Heart right ventricle (tissue), 16 donors: Measurements from ENCODE around the gene PCSK5. TPM values are rescaled to one million over a fixed set of nuclear protein-coding genes. Genes with fewer than 3 reads are reported as not detected.

Experiments used
- ATAC-seq, 8 donors: fragments of 200-7000 bp; cut with Tn5 transposase; one replicate each; pipeline ENCODE4 v1.9.1; 2020; ENCODE audit warnings: mild to moderate bottlenecking in 8 of 8, moderate library complexity in 8 of 8, moderate number of reproducible peaks in 1 of 8
- DNase-seq, 2 donors: peaks; one replicate each; pipeline ENCODE4 v3.0.0-alpha.2; 2020
- H3K27ac ChIP-seq, 10 donors: fragments of 200-600 bp; sonication (generic) in 2 of 10; one replicate each; pipeline versions ENCODE4 v1.5.0 to v1.8.0; 2020 to 2022; ENCODE audit warnings: mild to moderate bottlenecking in 3 of 10
- H3K27me3 ChIP-seq, 7 donors: fragments of 200-600 bp; one replicate each; pipeline ENCODE4 v1.8.0; 2021 to 2022; ENCODE audit warnings: mild to moderate bottlenecking in 2 of 7
- H3K36me3 ChIP-seq, 9 donors: fragments of 200-600 bp; sonication (generic) in 1 of 9; one replicate each; pipeline versions ENCODE4 v1.5.0 to v1.8.0; 2020 to 2022; ENCODE audit warnings: mild to moderate bottlenecking in 2 of 9
- H3K4me1 ChIP-seq, 9 donors: fragments of 200-600 bp; sonication (generic) in 1 of 9; one replicate each; pipeline versions ENCODE4 v1.5.0 to v1.8.0; 2020 to 2022; ENCODE audit warnings: mild to moderate bottlenecking in 4 of 9
- H3K4me3 ChIP-seq, 10 donors: fragments of 200-600 bp; sonication (generic) in 2 of 10; one replicate each; pipeline versions ENCODE4 v1.5.0 to v1.8.0; 2020 to 2022; ENCODE audit warnings: mild to moderate bottlenecking in 7 of 10, moderate library complexity in 2 of 10
- H3K9me3 ChIP-seq, 11 donors: fragments of 200-600 bp in 10 of 11; sonication (generic) in 2 of 11; one replicate each; pipeline versions ENCODE4 v1.5.0 to v1.8.0; 2013 to 2022; ENCODE audit warnings: mild to moderate bottlenecking in 2 of 11, control low read depth in 1 of 11, moderate library complexity in 1 of 11
- CTCF ChIP-seq, 9 donors: fragments of 200-600 bp; sonication (generic) in 2 of 9; IDR thresholded peaks; one replicate each; pipeline versions ENCODE4 v1.5.0 to v1.8.0; 2021 to 2022; ENCODE audit warnings: antibody characterized with exemption in 9 of 9, mild to moderate bottlenecking in 5 of 9, moderate library complexity in 1 of 9
- WGBS, 2 donors: extraction: QIAGEN DNeasy Blood & Tissue Kit; methylation state at CpG; one replicate each; pipeline ENCODE4 v1.1.7; 2013; ENCODE audit warnings: inconsistent platforms in 1 of 2; 5-methylcytosine and 5-hydroxymethylcytosine counted together
- intact Hi-C, 10 donors: fragments of 100-400 bp; cut with DNase I; formaldehyde crosslinking; loops; one replicate each; pipeline versions ENCODE4 v1.11.1 to v1.14.2; 2022
- polyA plus RNA-seq, 2 donors: library from polyadenylated mRNA; stranded (reverse); fragments of 200-250 nt; gene quantifications; one replicate each; pipeline ENCODE4 v1.2.3, GENCODE V29; 2013
- total RNA-seq, 10 donors: library from RNA; stranded (reverse); fragmentation: NEBNext Ultra II Directional in 3 of 10; extraction: Animal tissue kit (Norgen Biotek cat#: 25700) in 3 of 10; gene quantifications; one replicate each; pipeline versions ENCODE4 v1.2.1 to v1.2.4, GENCODE V29; 2021 to 2023
- donor health status: Arrhythmogenic right ventricular cardiomyopathy.
- donor health status: ischemic (EF 13 %, LVEDD 7.1; RV severe dilation, severe dysfunction).
- donor health status: healthy with polysubstance abuse.
- donor health status: DM: no; HTN: yes; CAD: no.
- donor health status: DM: no; HTN: no; CAD: no.
- donor health status: ischemic (EF 25% LVEDD 6.9; RV normal size, moderate dysfunction).
- donor health status: ischemic (EF 25% LVEDD 5.7; RV mildly dilated, moderate dysfunction).
- donor health status: healthy.
- donor health status: DM: yes; HTN: yes; CAD: no.
- donor health status: Ischemic cardiomyopathy.
- donor health status: ischemic (EF 35%, LVEDD 5.7; RV mildly dilated, moderate dysfunction).
- donor health status: nonischemic (EF 11% LVEDD 7.7; RV severe dilation, severe dysfunction).
- donor health status: DM: yes; HTN: yes; CAD: no.
- donor health status: PGD.
- donor health status: ischemic (EF 29% LVEDD 5.4; RV normal size, mild dysfunction).
- donor health status: nonischemic (EF 23%, LVEDD 6.1; RV moderate dilation, normal function).

The PCSK5 gene
- total and polyA plus RNA-seq, 12 donors, result 1.8 to 8.3 (median 5.7) TPM

- Histone ChIP-seq H3K4me3 (no peak overlapping the region), H3K27ac (no peak overlapping the region), H3K4me1 (peaks cover 0 to 30% (median 5%) of the 10 kb centered on the region in 9 donors), H3K36me3 (peaks cover 0 to 30% (median 3%) of the 10 kb centered on the region in 9 donors), H3K27me3 (no peaks in the 10 kb centered on the region), H3K9me3 (no peaks in the 10 kb centered on the region)
- 74 to 80% methylated on average over 4 of the region's 4 CpGs for WGBS, 2 donors
- no peak for DNase-seq
- ATAC-seq, result no peak
- no peak for TF ChIP-seq CTCF (IDR thresholded peaks at IDR 0.05)
- intact Hi-C loops, result no loop called here
Observed at GRCh38 chr9:76101947-76102346, 211.5 kb downstream of the PCSK5 start.

- peaks cover 0 to 29% (median 0%) of the 10 kb centered on the region in 9 donors for H3K36me3 ChIP-seq
- H3K4me1 ChIP-seq, result peaks cover 0 to 33% (median 5%) of the 10 kb centered on the region in 9 donors
- intact Hi-C loops, result no loop called here
- H3K9me3 ChIP-seq, result no peaks in the 10 kb centered on the region
- TF ChIP-seq CTCF (IDR thresholded peaks at IDR 0.05), result no peak
- no peak for DNase-seq
- H3K27ac ChIP-seq, result no peak overlapping the region
- 58 to 65% methylated on average over 6 of the region's 6 CpGs for WGBS, 2 donors
- H3K4me3 ChIP-seq, result no peak overlapping the region
- ATAC-seq, result no peak
- no peaks in the 10 kb centered on the region for H3K27me3 ChIP-seq
Observed at GRCh38 chr9:76103531-76104315, 213.2 kb downstream of the PCSK5 start.

- peak in 7 of 8 donors; percentile 51 to 84 (median 68) for ATAC-seq
- no peaks in the 10 kb centered on the region for H3K9me3 ChIP-seq
- no peak overlapping the region for H3K4me3 ChIP-seq
- H3K27ac ChIP-seq, result no peak overlapping the region
- no peak for TF ChIP-seq CTCF (IDR thresholded peaks at IDR 0.05)
- 77 to 79% methylated on average over 4 of the region's 4 CpGs for WGBS, 2 donors
- intact Hi-C loops, result loop anchor here in 1 of 10 donors (5.0 kb wide), 1 partner anchor 45 kb away; no protein-coding TSS in a partner anchor
- peaks cover 0 to 19% (median 4%) of the 10 kb centered on the region in 9 donors for H3K4me1 ChIP-seq
- peaks cover 0 to 19% (median 0%) of the 10 kb centered on the region in 9 donors for H3K36me3 ChIP-seq
- DNase-seq, result peak in 1 of 2 donors; percentile 12
- H3K27me3 ChIP-seq, result no peaks in the 10 kb centered on the region
Observed at GRCh38 chr9:76107482-76107881, 217.0 kb downstream of the PCSK5 start.

- Histone ChIP-seq H3K27ac (no peak overlapping the region), H3K9me3 (no peaks in the 10 kb centered on the region)
Observed at GRCh38 chr9:76109953-76110352, 219.5 kb downstream of the PCSK5 start.

More at GRCh38 chr9:76109953-76110352, 219.5 kb downstream of the PCSK5 start:
- DNase-seq, result no peak
- Histone ChIP-seq H3K27me3 (no peaks in the 10 kb centered on the region), H3K36me3 (peaks cover 0 to 22% (median 0%) of the 10 kb centered on the region in 9 donors), H3K4me1 (peaks cover 0 to 14% (median 4%) of the 10 kb centered on the region in 9 donors), H3K4me3 (no peak overlapping the region)
- intact Hi-C loops, result loop anchor here in 1 of 10 donors (5.0 kb wide), 1 partner anchor 48 kb away; no protein-coding TSS in a partner anchor
- no peak for ATAC-seq
- WGBS, 2 donors, result 94 to 97% methylated on average over 2 of the region's 2 CpGs
- no peak for TF ChIP-seq CTCF (IDR thresholded peaks at IDR 0.05)
